Activated CD8-positive, alpha-beta memory T cell treated with anti-CD3 and anti-CD28 coated beads for 48 hours (primary cell): ENCODE measurements around the gene PLEKHA8.
"Not testable (repeated sequence)": the region's sequence is repeated elsewhere in the genome, so short reads cannot be mapped to it uniquely, and the experiment has no call there.

ENCODE experiments used
- DNase-seq, 3 experiments: peaks; one replicate each; pipeline ENCODE4 v3.0.0-alpha.2; 2020; ENCODE audit warnings: low read depth in 2 of 3, low spot score in 2 of 3

The PLEKHA8 gene

DNA sequence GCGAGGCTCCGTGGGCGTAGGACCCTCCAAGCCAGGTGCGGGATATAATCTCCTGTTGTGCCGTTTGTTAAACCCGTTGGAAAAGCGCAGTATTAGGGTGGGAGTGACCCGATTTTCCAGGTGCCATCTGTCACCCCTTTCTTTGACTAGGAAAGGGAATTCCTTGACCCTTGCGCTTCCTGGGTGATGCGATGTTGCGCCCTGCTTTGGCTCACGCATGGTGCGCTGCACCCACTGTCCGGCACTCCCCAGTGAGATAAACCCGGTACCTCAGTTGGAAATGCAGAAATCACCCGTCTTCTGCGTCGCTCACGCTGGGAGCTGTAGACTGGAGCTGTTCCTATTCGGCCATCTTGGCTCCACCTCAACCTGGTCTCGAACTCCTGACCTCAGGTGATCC, 70.4 kb downstream of the PLEKHA8 start:
- DNase-seq: not testable (repeated sequence)

DNA sequence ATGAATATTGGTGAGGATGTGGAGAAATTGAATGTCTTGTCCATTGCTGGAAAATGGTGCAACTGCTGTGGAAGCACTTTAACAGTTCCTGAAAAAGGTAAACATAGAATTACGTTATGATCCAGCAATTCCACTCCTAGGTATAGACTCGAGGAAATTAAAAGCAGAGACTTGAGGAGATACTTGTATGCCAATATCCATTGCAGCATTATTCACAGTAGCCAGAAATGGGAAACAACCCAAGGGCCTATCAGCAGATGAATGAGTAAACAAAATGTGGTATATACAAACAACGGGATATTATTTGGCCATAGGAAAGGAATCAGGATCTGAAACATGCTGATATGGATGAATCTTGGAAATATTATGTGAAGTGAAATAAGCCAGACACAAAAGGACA, 74.1 kb downstream of the PLEKHA8 start:
- DNase-seq: no peak

DNA sequence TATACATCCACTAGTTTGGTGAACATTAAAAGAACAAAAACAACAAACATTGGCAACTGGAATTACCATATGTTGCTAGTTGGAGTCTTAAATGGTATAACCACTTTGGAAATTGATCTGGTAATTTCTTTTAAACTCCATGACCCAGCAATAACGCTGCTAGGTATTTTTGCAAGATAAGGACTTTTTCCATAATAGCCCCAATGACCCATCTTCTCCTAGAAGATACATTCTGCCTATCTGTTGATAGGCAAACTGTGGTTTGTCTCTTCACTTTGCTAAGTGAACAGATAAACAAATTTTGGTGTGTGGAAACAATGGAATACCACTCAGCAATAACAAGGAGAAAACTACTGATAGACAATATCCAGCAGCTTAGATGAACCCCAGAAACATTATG, 75.9 kb downstream of the PLEKHA8 start:
- DNase-seq: no peak

DNA sequence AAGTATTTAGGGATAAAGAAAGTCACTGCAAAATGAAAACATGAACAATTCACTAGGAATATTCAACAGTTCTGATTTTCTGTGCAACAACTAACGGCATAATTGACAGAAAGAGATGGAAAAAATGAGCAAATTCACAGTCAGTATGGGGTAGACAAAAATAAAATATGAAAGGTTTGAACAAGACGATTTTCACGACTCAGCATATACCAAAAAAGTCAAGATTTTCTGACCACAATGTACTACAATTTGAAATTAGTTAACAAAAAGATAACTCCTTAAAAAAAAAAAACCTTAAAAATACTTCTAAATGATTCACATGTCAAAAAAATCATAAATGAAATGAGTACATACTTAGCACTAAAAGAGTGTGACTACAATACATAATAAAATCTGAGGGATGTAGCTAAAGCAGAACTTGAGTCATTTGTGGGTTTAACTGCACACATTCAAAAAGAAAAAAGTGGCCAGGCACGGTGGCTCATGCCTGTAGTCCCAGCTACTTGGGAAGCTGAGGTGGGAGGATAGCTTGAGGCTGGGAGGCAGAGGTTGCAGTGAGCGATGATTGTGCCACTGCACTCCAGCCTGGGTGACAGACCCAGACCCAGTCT, 84.0 kb downstream of the PLEKHA8 start:
- no peak for DNase-seq

DNA sequence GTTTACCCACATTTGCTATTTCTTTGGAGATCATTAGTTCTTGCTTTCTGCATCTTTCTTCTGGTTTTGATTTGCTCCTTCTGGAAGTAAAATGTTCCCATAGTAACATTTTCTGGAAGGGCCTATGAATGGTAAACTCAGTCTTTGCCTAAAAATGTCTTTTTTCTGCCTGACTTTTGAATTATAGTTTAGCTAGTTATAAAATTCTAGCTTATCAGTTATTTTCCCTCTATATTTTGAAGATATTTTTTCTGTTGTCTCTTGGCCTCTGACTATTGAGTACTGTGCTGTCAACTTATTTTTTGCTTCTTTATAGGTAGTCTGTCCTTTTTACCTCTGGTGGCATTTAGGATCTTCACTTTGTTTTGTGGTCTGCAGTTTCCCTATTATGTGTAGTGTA, 84.9 kb downstream of the PLEKHA8 start:
- no peak for DNase-seq

DNA sequence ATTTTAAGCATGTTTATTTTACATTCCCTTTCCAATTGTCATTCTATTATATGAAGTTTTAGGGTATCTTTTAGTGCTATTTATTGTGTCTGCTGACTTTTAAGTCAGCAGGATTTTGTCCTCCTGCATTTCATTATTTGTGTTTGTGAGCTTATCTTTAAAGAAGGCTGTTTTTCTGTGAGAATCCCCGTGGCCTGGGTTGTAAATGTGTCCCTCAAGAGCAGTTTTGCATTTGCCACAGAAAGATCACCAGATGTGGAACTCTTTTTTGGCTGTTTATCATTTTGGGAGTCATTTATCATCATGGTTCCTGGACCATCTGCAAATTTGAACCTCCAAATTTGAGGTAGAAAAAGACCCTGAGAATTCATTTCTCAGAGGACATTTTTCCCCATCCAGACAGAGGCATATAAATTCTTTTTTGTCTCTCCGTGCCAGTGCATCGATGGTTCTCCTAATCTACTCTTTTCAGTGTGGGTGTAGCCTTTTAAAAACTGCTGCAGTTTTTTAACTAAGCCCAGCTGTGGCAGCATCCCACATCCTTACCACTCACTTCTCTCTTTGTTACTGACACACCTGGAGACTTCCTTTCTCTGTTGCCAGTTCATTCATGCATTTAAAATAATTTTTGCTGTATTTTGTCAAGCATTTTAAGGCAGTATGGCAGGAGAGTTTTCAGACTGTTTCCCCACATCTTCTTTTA, 86.5 kb downstream of the PLEKHA8 start:
- DNase-seq: no peak

DNA sequence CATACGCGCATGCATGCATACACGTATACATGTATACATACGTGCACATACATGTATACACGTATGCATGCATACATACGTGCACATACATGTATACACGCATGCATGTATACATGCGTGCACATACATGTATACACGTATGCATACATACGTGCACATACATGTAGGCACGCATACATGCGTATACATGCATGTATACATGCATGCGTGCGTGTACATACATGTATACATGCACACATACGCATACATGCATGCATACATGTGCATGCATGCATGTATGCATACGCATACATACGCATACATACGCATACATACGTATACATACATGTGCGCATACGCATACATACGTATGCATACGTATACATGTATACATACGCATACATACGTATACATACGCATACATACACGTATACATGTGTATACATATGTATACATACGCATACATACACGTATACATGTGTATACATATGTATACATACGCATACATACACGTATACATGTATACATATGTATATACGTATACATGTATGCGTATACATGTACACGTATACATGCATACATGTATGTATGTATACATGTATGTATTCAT, 87.6 kb downstream of the PLEKHA8 start:
- DNase-seq: no peak

DNA sequence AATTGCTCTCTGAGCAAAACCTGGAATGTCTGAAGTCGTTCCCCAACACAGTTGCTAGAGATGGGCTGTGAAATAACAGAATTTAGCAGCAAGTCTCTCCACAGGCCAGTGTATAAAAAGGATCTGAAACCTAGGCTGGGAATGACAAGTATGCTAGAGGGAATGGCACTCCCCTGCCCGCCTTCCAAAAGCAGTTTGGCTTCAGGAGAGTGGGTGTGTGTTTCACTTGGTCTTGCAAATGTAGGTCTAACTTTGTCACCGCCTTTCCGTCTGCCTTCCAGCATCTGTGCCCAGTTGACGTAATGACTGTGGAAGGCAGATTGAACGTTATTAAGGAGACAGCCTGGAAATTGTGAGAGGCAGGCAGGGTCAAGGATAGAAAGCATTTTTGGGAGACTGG, 88.6 kb downstream of the PLEKHA8 start:
- no peak for DNase-seq

DNA sequence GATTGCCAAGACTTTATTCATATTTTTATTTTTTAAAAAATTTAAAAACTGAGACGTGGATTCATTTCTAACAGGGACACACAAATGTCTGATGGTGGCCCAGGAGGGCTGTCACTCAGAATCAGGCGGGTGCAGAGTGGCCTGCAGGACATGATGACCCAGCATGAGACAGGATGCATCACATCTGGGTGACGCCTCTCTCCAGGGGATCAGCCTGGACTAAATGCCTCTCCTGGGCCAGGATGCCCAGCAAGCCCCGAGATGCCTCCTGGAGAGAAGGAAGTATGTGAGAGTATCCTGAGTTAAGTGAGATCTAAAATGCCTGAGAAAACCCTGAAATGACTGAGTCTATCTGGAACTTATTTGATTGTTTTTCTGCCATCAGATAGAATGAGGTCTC, 89.7 kb downstream of the PLEKHA8 start:
- no peak for DNase-seq

DNA sequence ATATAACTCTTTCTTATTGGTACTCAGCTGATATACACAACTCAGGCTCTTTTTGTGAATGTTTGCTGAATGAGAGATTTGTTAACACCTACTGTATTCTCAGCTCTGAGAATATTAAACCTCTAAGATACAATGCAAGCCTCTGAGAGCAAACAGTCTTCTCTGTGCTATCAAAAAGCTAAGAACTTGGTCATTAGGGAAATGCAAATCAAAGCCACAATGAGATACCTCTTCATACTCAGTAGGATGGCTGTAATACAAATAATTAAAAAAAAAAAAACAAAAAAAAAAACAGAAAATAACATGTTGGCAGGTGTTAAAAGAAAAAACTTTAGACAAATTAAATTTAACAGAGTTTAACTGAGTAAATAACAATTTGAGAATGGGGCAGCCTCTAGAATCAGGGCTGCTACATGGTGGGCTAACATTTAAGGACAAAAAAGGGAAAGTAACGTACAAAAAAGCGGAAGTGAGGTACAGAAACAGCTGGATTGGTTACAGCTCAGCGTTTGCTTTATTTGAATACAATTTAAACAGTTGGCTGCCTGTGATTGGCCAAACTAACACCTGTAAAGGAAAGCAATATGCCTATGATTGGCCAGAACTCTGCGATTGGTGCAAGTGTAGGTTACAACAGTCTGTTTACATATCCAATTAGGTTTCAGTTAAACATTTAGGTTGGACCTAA, 91.8 kb downstream of the PLEKHA8 start:
- DNase-seq: no peak

DNA sequence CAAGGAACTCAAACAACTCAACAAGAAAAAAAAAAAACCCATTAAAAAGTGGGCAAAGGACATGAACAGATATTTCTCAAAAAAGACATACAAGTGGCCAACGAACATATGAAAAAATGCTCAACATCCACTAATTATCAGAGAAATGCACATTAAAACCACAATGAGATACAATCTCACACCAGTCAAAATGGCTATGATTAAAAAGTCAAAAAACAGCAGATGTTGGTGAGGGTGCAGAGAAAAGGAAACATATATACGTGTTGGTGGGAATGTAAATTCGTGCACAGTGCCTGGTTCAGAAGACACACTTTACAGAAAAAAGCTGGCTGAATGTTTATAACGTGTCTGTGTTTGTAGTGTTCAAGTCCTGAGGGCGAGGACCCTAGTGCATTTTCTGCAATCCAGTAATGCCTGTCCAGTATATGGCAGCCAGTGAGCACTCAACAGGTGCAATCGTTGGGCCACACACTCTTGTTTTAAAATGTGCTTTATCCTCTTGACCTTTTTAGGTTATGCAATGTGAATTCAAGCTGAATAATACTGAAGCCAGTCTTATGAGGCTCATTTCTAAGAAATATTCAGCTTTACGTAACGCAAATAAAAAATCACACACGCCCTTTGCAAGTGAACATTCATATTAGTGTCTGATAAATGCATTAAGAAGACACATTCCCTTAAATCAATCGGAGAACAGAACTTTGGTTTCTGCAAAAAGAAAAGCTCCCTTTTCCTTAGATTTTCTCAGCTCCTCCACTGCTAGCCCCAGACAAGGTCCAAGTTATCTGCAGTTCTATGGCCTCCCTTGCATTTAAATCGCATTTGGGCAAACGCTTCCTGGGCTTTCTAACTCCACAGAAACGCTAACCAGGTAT, 105.8 kb downstream of the PLEKHA8 start:
- DNase-seq: no peak

DNA sequence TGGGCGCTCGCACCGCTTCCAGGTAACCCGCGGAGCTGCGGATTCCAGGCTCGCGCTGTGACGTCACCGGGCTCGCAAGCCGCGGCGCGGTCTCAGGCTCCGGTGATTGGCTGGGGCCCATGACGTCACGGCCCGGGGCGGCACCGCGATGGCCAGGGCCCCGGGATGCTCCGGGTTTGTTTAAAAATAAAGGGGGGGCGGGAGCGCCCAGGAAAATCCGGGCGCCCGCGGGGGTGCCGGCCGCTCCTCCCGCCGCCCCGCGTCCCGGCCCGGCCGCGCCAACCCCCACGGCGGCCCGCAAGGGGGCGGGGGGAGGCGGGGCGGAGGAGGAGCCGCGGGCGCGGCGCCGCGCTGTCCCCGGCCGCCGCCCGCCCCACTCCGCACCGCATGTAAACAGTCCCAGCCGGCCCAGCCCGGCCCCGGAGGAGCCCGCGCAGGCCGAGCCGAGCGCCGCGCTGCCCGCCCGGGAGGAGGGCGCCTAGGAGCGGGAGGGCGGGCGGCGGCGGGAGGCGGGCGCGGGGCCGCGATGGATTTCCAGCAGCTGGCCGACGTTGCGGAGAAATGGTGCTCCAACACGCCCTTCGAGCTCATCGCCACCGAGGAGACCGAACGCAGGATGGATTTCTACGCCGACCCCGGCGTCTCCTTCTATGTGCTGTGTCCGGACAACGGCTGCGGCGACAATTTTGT, 106.5 kb downstream of the PLEKHA8 start, which contains the start of gene MTURN:
TSS of gene MTURN (plus strand) at position 376 of the 690 bp plus-strand sequence. CDS start at position 527, 151 bp downstream.
- DNase-seq: peak; percentile 65 to 69 (median 67)

DNA sequence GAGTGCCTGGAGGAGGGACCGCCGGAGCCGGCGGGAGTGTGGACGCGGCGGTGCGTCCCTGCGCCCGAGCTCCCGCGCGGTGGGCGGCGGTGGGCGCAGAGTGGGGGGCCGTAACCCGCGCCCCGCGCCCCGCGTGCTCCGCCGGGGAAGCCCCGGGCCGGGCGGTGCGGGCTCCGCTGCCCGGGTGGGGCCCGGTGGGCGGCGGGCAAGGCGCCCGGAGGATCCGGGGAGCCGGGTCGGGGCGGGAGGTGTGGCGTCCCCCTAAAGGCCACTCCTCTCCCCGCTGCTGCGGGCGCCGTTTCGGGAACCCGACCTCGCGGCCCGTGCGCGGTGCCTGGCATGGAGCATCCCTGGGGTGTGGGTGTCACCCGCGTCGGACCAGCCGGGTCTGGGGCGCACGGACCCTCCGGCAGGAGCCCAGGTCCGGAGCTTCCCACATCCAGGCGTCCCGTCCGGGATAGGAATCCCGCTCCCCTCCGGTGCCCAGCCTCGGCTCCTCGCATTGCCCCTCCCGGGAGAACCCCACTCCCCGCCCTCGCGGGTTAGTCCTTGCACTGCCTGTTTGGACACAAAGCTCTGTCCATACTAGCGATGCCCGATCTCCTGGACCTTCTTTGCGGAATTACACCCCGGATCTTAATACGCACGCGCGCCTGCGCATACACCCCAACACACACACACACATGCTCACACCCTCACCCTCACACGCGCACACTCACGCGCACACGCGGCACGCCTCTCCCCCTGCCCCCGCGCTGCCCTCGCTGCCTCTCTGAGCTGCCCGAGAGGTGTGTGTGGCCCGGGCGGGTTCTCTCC, 107.3 kb downstream of the PLEKHA8 start:
- DNase-seq: peak in 1 of 3 experiments; percentile 18

DNA sequence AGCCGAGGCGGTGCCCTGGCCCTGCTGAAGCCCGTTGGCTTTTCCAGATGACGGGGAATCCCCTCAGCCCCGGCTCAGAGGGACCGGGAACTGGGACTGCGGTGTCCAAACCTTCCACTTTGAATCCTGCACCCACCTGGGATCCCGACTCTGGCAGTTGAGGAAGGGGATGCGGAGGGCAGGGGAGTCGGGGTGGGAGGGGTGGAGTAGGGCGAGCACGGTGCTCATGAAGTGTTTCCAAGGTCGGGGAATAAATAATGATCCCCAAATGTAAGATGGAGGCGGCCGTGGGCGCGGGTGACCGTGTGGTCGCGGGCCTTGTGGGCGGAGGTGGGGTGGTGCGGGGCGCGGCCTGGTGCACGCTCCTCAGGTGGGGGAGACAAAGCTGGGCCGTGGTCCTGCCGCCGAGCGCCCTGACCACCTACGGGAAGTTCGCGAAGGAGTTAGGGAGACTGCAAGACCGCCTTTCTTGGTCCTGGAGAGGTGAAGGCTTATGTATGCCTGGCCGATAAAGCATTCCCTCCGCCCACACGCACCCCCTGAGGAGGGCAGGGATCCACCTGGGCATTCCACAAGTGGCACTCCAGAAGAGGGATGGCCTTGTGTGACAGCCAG, 108.0 kb downstream of the PLEKHA8 start:
- DNase-seq: no peak

DNA sequence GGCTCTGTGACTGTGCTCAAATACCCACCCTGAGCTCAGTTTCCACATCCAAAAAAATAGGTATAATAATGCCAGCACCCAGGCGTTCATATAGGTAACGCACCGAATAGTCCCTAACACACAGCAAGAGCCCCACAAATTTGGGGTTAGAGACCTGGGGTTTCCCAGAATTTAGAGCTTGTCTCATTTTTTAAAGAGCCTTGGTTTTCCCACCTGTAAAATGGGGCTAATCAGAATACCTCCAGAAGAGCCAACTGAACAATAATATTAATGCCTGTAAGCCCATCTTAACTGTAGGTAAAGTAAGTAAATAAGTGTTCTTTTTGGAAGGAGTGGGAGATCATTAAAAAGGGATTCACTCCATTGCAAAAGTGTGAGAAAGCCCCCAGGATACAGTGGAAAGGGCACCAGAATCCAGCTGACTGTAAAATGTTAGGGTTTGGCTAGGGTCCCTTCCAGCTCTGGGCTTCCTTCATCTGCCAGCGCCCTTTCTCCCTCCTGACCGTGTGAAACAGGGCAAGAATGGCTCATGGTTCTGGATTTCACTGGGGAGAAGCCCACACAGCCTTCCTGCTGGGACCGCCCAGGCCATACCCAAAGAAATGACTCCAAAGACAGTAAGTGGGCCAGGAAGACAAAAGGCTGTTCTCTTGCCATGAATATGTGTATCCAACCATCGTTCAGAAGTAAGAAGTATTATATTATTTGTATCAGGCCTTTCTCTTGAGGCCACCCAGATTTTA, 108.7 kb downstream of the PLEKHA8 start:
- no peak for DNase-seq

DNA sequence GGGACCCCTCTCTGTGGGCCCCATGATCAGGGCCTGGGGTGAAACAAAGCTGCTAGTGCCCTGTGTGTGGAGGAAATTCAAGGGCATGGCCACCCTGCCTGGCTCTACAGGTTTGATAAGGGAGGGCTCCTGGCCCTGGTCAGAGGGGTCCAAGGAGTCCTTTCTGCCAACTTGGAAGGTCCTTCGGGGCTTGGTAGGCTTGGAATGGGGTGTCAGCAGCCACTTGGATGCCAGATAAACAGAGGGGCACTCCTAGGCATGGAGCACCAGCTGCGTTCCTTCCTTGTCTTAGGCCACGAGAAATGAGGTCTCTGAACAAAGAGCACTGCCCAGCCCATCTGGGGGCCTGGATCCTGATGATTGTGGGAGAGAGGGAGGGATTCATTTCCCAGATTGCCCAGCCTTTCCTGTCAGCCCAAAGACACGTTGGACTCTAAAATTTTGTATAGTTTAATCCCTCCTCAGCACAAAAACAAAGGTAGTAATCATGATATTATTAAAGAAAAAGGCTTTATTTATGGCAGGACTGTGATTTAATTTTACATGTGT, 111.7 kb downstream of the PLEKHA8 start:
- no peak for DNase-seq

DNA sequence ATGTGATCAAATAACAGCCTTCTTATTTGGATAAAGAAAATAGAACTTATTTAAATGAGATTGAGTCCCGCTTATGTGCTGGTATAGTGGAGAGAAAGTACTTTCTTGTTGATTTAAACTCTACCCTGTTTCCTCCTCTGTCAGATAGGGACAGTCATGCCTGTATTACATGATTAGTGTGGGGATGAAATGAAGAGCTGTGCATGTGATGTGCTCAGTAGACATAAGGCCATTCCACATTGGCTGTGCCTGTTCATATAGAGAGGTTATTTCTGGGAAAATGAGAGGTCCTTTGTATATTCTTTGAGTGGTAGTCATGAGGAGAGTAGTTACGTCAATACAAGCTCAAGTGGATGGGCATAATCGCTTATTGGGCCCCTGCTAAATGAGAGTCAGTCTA, 112.2 kb downstream of the PLEKHA8 start:
- DNase-seq: no peak

DNA sequence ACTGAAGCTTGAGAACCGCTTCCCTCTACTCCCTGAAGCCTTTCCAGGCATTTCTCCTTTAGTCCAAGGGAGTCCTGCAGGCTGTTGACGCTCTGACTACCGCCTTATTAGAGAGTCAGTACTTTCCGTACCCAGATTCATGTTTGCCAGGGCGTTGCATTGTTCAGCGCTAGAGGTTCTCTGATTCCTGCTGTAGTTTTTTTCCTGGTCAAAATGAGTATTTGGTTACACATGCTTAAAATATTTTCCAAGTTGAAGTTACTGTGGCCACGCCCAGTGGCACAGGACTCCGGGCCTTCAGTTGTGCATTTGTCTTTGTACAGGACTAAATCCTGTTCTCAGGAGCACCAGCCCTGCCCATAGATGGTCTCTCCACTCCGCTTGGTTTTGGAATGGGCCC, 114.5 kb downstream of the PLEKHA8 start:
- DNase-seq: no peak
